H1 (cell line): Measurements from ENCODE around the gene TMEM59L. TPM values are rescaled to one million over a fixed set of nuclear protein-coding genes. Genes with fewer than 3 reads are reported as not detected.

Source experiments
- CTCF ChIA-PET: fragments of 300-600 bp; sonication (Branson Sonifier 250); formaldehyde crosslinking; loops from one replicate; lab custom pipeline; 2021; ENCODE audit not compliant: partially characterized antibody; lab: Charles Lee
- POLR2A ChIA-PET: fragments of 300-600 bp; sonication (Branson Sonifier 250); formaldehyde crosslinking; loops from one replicate; lab custom pipeline; 2021; ENCODE audit warnings: inconsistent platforms; ENCODE audit not compliant: partially characterized antibody; lab: Charles Lee
- DNase-seq, 2 experiments: peaks; one replicate each; pipeline versions ENCODE4 v3.0.0 to v3.0.0-alpha.2; 2010 to 2022; ENCODE audit warnings: low spot score in 2 of 2, low read depth in 1 of 2, mixed read lengths in 1 of 2
- FAIRE-seq: peaks from 2 replicates; lab custom pipeline; 2011; peaks lifted over from hg19 to GRCh38; lab: Jason Lieb, UNC
- H2AFZ ChIP-seq: 2 replicates; pipeline ENCODE4 v1.8.1; 2012; ENCODE audit warnings: low read length, inconsistent platforms
- H2AK5ac ChIP-seq: 2 replicates; pipeline ENCODE4 v1.6.1; 2013; ENCODE audit warnings: low read depth, low read length
- H2BK120ac ChIP-seq: replicated peaks from 2 replicates; pipeline ENCODE3; 2013; ENCODE audit warnings: low read depth, low read length, inconsistent platforms
- H2BK12ac ChIP-seq: 2 replicates; pipeline ENCODE4 v1.6.1; 2013; ENCODE audit warnings: low read depth, low read length
- H2BK15ac ChIP-seq: 2 replicates; pipeline ENCODE4 v1.6.1; 2013; ENCODE audit warnings: low read length
- H2BK20ac ChIP-seq: 2 replicates; pipeline ENCODE4 v1.6.1; 2013; ENCODE audit warnings: low read length
- H2BK5ac ChIP-seq: 2 replicates; pipeline ENCODE4 v1.6.1; 2013; ENCODE audit warnings: low read depth, low read length
- H3K14ac ChIP-seq: 2 replicates; pipeline ENCODE4 v1.6.1; 2013; ENCODE audit warnings: inconsistent platforms; ENCODE audit not compliant: insufficient read length
- H3K18ac ChIP-seq: 2 replicates; pipeline ENCODE4 v1.6.1; 2013; ENCODE audit warnings: low read length; ENCODE audit errors: extremely low read depth
- H3K23ac ChIP-seq: 2 replicates; pipeline ENCODE4 v1.6.1; 2013; ENCODE audit warnings: inconsistent platforms; ENCODE audit not compliant: insufficient read length
- H3K23me2 ChIP-seq: 2 replicates; pipeline ENCODE4 v1.6.1; 2013; ENCODE audit warnings: low read depth, low read length
- H3K27ac ChIP-seq: 2 replicates; pipeline ENCODE4 v1.6.1; 2011; ENCODE audit warnings: low read depth, low read length, inconsistent platforms
- H3K27me3 ChIP-seq, 4 experiments: replicated peaks in 1 of 4; 1 replicate in 1 of 4; 2 replicates in 3 of 4; pipeline versions ENCODE4 v1.6.1 to v1.8.1; 2011 to 2013; ENCODE audit warnings: low read length in 3 of 4, mild to moderate bottlenecking in 3 of 4, inconsistent platforms in 2 of 4, mixed read lengths in 2 of 4, moderate library complexity in 1 of 4; ENCODE audit not compliant: control insufficient read depth in 3 of 4, insufficient read depth in 3 of 4; ENCODE audit errors: extremely low read depth in 1 of 4
- H3K36me3 ChIP-seq, 4 experiments: 2 replicates each; pipeline versions ENCODE4 v1.6.1 to v1.8.1; 2011 to 2013; ENCODE audit warnings: mild to moderate bottlenecking in 4 of 4, low read length in 3 of 4, moderate library complexity in 2 of 4, control low read depth in 1 of 4, inconsistent platforms in 1 of 4; ENCODE audit not compliant: insufficient read depth in 4 of 4, control insufficient read depth in 2 of 4
- H3K4ac ChIP-seq: replicated peaks from 2 replicates; pipeline ENCODE3; 2013; ENCODE audit warnings: low read length, low read depth, mixed read lengths, inconsistent platforms; ENCODE audit not compliant: insufficient read length
- H3K4me1 ChIP-seq, 4 experiments: replicated peaks in 1 of 4; 1 replicate in 1 of 4; 2 replicates in 3 of 4; pipeline versions ENCODE4 v1.6.1 to v1.8.1; 2011 to 2013; ENCODE audit warnings: low read length in 3 of 4, inconsistent platforms in 2 of 4, mixed read lengths in 1 of 4; ENCODE audit not compliant: insufficient read depth in 4 of 4, control insufficient read depth in 3 of 4
- H3K4me2 ChIP-seq, 2 experiments: 2 replicates each; pipeline versions ENCODE4 v1.6.1 to v1.8.1; 2011 to 2013; ENCODE audit warnings: low read depth in 2 of 2, low read length in 2 of 2, control low read depth in 1 of 2, inconsistent platforms in 1 of 2, mild to moderate bottlenecking in 1 of 2; ENCODE audit not compliant: insufficient read depth in 1 of 2
- H3K4me3 ChIP-seq, 4 experiments: fragments of 200-600, 300-600 bp in 1 of 4; sonication (generic), shearing (Covaris generic), sonication (Bioruptor Twin) in 1 of 4; 2 replicates each; pipeline versions ENCODE4 v1.5.1 to v1.8.1; 2011 to 2016; ENCODE audit warnings: low read length in 4 of 4, low read depth in 3 of 4, control low read depth in 2 of 4, inconsistent platforms in 2 of 4, mild to moderate bottlenecking in 2 of 4, mixed read lengths in 1 of 4, moderate library complexity in 1 of 4; ENCODE audit not compliant: insufficient read depth in 2 of 4; ENCODE audit errors: extremely low read depth in 1 of 4
- H3K56ac ChIP-seq: replicated peaks from 2 replicates; pipeline ENCODE3; 2013; ENCODE audit warnings: low read depth, mild to moderate bottlenecking, mixed read lengths, low read length, inconsistent platforms; ENCODE audit not compliant: insufficient read length
- H3K79me1 ChIP-seq: 2 replicates; pipeline ENCODE4 v1.6.1; 2013; ENCODE audit warnings: low read depth, low read length, control low read depth
- H3K79me2 ChIP-seq, 2 experiments: 2 replicates each; pipeline versions ENCODE4 v1.6.1 to v1.8.1; 2012 to 2013; ENCODE audit warnings: low read length in 2 of 2, mild to moderate bottlenecking in 2 of 2, inconsistent platforms in 1 of 2; ENCODE audit not compliant: insufficient read depth in 2 of 2, control insufficient read depth in 1 of 2
- H3K9ac ChIP-seq, 4 experiments: replicated peaks in 1 of 4; 1 replicate in 1 of 4; 2 replicates in 3 of 4; pipeline versions ENCODE4 v1.6.1 to v1.8.1; 2011 to 2013; ENCODE audit warnings: low read depth in 3 of 4, low read length in 3 of 4, control low read depth in 2 of 4, mild to moderate bottlenecking in 2 of 4, moderate library complexity in 2 of 4, inconsistent platforms in 1 of 4; ENCODE audit errors: extremely low read depth in 1 of 4
- H3K9me3 ChIP-seq, 2 experiments: 2 replicates each; pipeline versions ENCODE4 v1.6.1 to v1.8.1; 2012 to 2013; ENCODE audit warnings: mild to moderate bottlenecking in 2 of 2, moderate library complexity in 2 of 2, control low read depth in 1 of 2, inconsistent platforms in 1 of 2, low read depth in 1 of 2, low read length in 1 of 2, mixed read lengths in 1 of 2; ENCODE audit not compliant: insufficient read depth in 2 of 2
- H4K20me1 ChIP-seq, 2 experiments: replicated peaks in 1 of 2; 2 replicates each; pipeline versions ENCODE3 to v1.8.1; 2011 to 2013; ENCODE audit warnings: inconsistent platforms in 2 of 2, low read length in 2 of 2, mild to moderate bottlenecking in 1 of 2; ENCODE audit not compliant: insufficient read depth in 2 of 2, control insufficient read depth in 1 of 2
- H4K5ac ChIP-seq: 2 replicates; pipeline ENCODE4 v1.6.1; 2013; ENCODE audit warnings: low read length, low read depth, mixed read lengths, inconsistent platforms; ENCODE audit not compliant: insufficient read length
- H4K8ac ChIP-seq: 2 replicates; pipeline ENCODE4 v1.8.0; 2013; ENCODE audit warnings: mild to moderate bottlenecking, moderate library complexity, low read length, inconsistent platforms; ENCODE audit not compliant: insufficient read depth; ENCODE audit errors: extremely low read depth
- H4K91ac ChIP-seq: replicated peaks from 2 replicates; pipeline ENCODE3; 2013; ENCODE audit warnings: low read length, mixed read lengths, inconsistent platforms; ENCODE audit not compliant: insufficient read length
- ASH2L ChIP-seq: fragments of 200-600, 300-600 bp; sonication (generic); IDR thresholded peaks from one replicate; pipeline ENCODE4 v1.7.1; 2017; ENCODE audit warnings: low read length
- BACH1 ChIP-seq: IDR thresholded peaks from 2 replicates; pipeline ENCODE4 v1.6.1; 2012; ENCODE audit warnings: low read length, improper control_type of control experiment
- CBX8 ChIP-seq: fragments of 300-800, 300-1000 bp; sonication (generic); IDR thresholded peaks from 2 replicates; pipeline ENCODE4 v1.7.1; 2016; ENCODE audit warnings: low read depth, low read length, borderline replicate concordance
- POLR2AphosphoS5 ChIP-seq: IDR thresholded peaks from 2 replicates; pipeline ENCODE4 v1.6.1; 2011; ENCODE audit warnings: low read depth, low read length
- RAD21 ChIP-seq, 2 experiments: IDR thresholded peaks in 1 of 2; conservative IDR thresholded peaks in 1 of 2; 2 replicates each; pipeline ENCODE4 v1.6.1; 2011; ENCODE audit warnings: low read depth in 2 of 2, low read length in 2 of 2, improper control_type of control experiment in 1 of 2, inconsistent platforms in 1 of 2, mild to moderate bottlenecking in 1 of 2, moderate library complexity in 1 of 2
- SUZ12 ChIP-seq: fragments of 200-600 bp; sonication (generic); IDR thresholded peaks from 2 replicates; pipeline ENCODE4 v1.6.1; 2012; ENCODE audit warnings: mild to moderate bottlenecking, inconsistent platforms, low read length, moderate library complexity, mixed read lengths
- WGBS, 2 experiments: shearing (Covaris generic) in 1 of 2; methylation state at CpG; one replicate each; pipeline versions ENCODE4 v1.1.6 to v1.1.7; 2013 to 2015; ENCODE audit warnings: low lambda C conversion rate in 2 of 2, mixed read lengths in 2 of 2, inconsistent platforms in 1 of 2, low coverage in 1 of 2, missing lambda C conversion rate in 1 of 2; ENCODE audit not compliant: insufficient replicate concordance in 2 of 2, insufficient coverage in 1 of 2, insufficient read length in 1 of 2; ENCODE audit errors: extremely low coverage in 1 of 2, missing lambda C conversion rate in 1 of 2; 5-methylcytosine and 5-hydroxymethylcytosine counted together
- polyA plus RNA-seq, 7 experiments: library from polyadenylated mRNA; depleted of rRNA in 3 of 7; stranded (reverse) in 5 of 7; unstranded in 2 of 7; fragments of >200 nt in 5 of 7; fragments of 200-250 nt in 2 of 7; gene quantifications; 1 replicate in 5 of 7; 2 replicates in 1 of 7; 4 replicates in 1 of 7; pipeline versions ENCODE4 v1.2.1 to v1.2.3, GENCODE V29; 2011 to 2013; ENCODE audit warnings: missing spikeins in 2 of 7, mixed read lengths in 2 of 7
- total RNA-seq: library from RNA; stranded (reverse); fragmentation: NEBNext Ultra II Directional; extraction: Animal tissue kit (Norgen Biotek cat#: 25700); gene quantifications from 2 replicates; pipeline ENCODE4 v1.2.1, GENCODE V29; 2021

TMEM59L gene
- total and polyA plus RNA-seq, 2 of the 8 experiments (the other 6 are each of a cell fraction or from before 2014, with no cell fraction given) = 4.0 to 12.2 TPM

DNA sequence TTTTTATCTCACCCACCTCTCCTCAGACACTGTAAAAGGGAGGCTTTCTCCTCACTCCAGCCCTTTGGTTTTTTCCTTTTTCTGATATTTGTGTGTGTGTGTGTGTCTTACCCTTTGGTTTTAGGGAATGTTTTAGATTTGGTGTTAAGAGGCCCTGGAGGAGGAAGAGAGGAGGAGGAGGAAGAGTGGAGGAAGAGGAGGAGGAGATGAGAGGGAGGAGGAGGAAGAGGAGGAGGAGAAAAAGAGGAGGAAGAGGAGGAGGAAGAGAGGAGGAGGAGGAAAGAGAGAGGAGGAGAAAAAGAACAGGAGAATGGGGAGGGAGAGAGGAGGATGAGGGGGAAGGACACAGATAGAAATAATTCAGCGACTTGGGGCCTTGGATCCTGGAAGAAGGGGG, 34.7 kb downstream of the TMEM59L start:
- peaks cover 22% of the 10 kb centered on the region for H3K79me1 ChIP-seq
- no peak overlapping the region for H4K5ac ChIP-seq
- H3K9me3 ChIP-seq = no peaks in the 10 kb centered on the region
- H3K36me3 ChIP-seq = no peaks in the 10 kb centered on the region
- DNase-seq = no peak
- no peak overlapping the region for H3K23ac ChIP-seq
- no peak overlapping the region for H4K8ac ChIP-seq
- ChIA-PET CTCF (no interaction called here), POLR2A (interaction anchor here (1.1 kb wide), 1 partner anchor 110 kb away, joined by 3 read pairs; no protein-coding TSS in a partner anchor)
- H3K4me1 ChIP-seq = peaks cover 0 to 22% (median 5%) of the 10 kb centered on the region in 4 experiments; a peak in 4 of 7 replicates
- WGBS, 2 experiments = 73% methylated on average over 1 of the region's 1 CpG; no CpG with 5 or more reads in 1 of the 2 experiments
- H2AFZ ChIP-seq = no peak overlapping the region
- no peak overlapping the region for H2BK12ac ChIP-seq
- no peak overlapping the region for H2BK15ac ChIP-seq
- H3K4me2 ChIP-seq = no peak overlapping the region
- no peak overlapping the region for H3K4me3 ChIP-seq
- H2BK20ac ChIP-seq = no peak overlapping the region
- H4K91ac ChIP-seq = no peak overlapping the region
- no peak overlapping the region for H3K14ac ChIP-seq
- H3K27me3 ChIP-seq = no peaks in the 10 kb centered on the region
- H3K9ac ChIP-seq = no peak overlapping the region
- H3K56ac ChIP-seq = no peak overlapping the region
- H2AK5ac ChIP-seq = no peak overlapping the region
- H3K23me2 ChIP-seq = no peaks in the 10 kb centered on the region
- TF ChIP-seq RAD21 (IDR thresholded peaks at IDR 0.05 in 1 of 2, conservative IDR thresholded peaks at IDR 0.05 in 1 of 2; ENCODE audit: low read depth in 2 of 2, low read length in 2 of 2) (no peak), BACH1 (no peak), ASH2L (no peak), POLR2AphosphoS5 (no peak), SUZ12 (no peak), CBX8 (no peak)
- no peak overlapping the region for H3K4ac ChIP-seq
- H3K18ac ChIP-seq = no peak overlapping the region
- no peak overlapping the region for H2BK120ac ChIP-seq
- no peak overlapping the region for H2BK5ac ChIP-seq
- peaks cover 4 to 33% of the 10 kb centered on the region in 2 experiments for H4K20me1 ChIP-seq
- no peak for FAIRE-seq
- peaks cover 0 to 10% of the 10 kb centered on the region in 2 experiments; a peak in 1 of 4 replicates for H3K79me2 ChIP-seq
- no peak overlapping the region for H3K27ac ChIP-seq
